Smooth muscle cell (in vitro differentiated cells): ENCODE data around the gene TPP1. TPM values are rescaled to one million over a fixed set of nuclear protein-coding genes. Genes with fewer than 3 reads are reported as not detected.
A peak's percentile ranks its signal among the peaks of the same experiment; 100 is the strongest.

Experiments used
- DNase-seq: peaks from one replicate; lab custom pipeline; 2025; ENCODE audit not compliant: unreplicated experiment; lab: John Stamatoyannopoulos, UW
- H2AFZ ChIP-seq: fragments of 200-600 bp; sonication (generic); 2 replicates; pipeline ENCODE4 v1.6.0; 2016; ENCODE audit warnings: antibody characterized with exemption, low read depth, mild to moderate bottlenecking
- H3F3A ChIP-seq: fragments of 200-600 bp; sonication (generic); 2 replicates; pipeline ENCODE4 v1.6.0; 2017; ENCODE audit warnings: antibody characterized with exemption, low read depth
- H3K27ac ChIP-seq: fragments of 200-600 bp; sonication (generic); 2 replicates; pipeline ENCODE4 v1.5.1; 2016; ENCODE audit warnings: low read depth, mild to moderate bottlenecking
- H3K27me3 ChIP-seq: fragments of 200-600 bp; sonication (generic); 2 replicates; pipeline ENCODE4 v1.6.1; 2016; ENCODE audit warnings: low read depth, mild to moderate bottlenecking
- H3K36me3 ChIP-seq: fragments of 200-600 bp; sonication (generic); 2 replicates; pipeline ENCODE4 v1.5.1; 2016; ENCODE audit warnings: low read depth
- H3K4me1 ChIP-seq: fragments of 200-600 bp; sonication (generic); 2 replicates; pipeline ENCODE4 v1.5.1; 2016; ENCODE audit warnings: low read depth
- H3K4me2 ChIP-seq: fragments of 200-600 bp; sonication (generic); 2 replicates; pipeline ENCODE4 v1.6.0; 2016; ENCODE audit warnings: mild to moderate bottlenecking
- H3K4me3 ChIP-seq: fragments of 200-600 bp; sonication (generic); 2 replicates; pipeline ENCODE4 v1.5.1; 2016; ENCODE audit warnings: mild to moderate bottlenecking
- H3K79me2 ChIP-seq: fragments of 200-600 bp; sonication (generic); 2 replicates; pipeline ENCODE4 v1.6.0; 2016; ENCODE audit warnings: low read depth, mild to moderate bottlenecking
- H3K9ac ChIP-seq: fragments of 200-600 bp; sonication (generic); 2 replicates; pipeline ENCODE4 v1.6.0; 2016; ENCODE audit warnings: low read depth
- H3K9me3 ChIP-seq: fragments of 200-600 bp; sonication (generic); replicated peaks from 2 replicates; pipeline ENCODE4 v1.5.1; 2016; ENCODE audit warnings: low read depth
- H4K20me1 ChIP-seq: fragments of 200-600 bp; sonication (generic); 2 replicates; pipeline ENCODE4 v1.6.0; 2016; ENCODE audit warnings: low read depth
- CTCF ChIP-seq: fragments of 200-600 bp; sonication (generic); IDR thresholded peaks from 2 replicates; pipeline ENCODE4 v1.5.1; 2017; ENCODE audit warnings: borderline replicate concordance, mild to moderate bottlenecking, antibody characterized with exemption; ENCODE audit not compliant: insufficient read depth, poor library complexity, severe bottlenecking
- WGBS: methylation state at CpG from one replicate; pipeline ENCODE4 v1.1.7; 2016; ENCODE audit warnings: low lambda C conversion rate; 5-methylcytosine and 5-hydroxymethylcytosine counted together
- polyA plus RNA-seq: library from polyadenylated mRNA; unstranded; fragments of >200 nt; fragmentation: Nextera tagmentation; extraction: Ambion mirVana; gene quantifications from 2 replicates; pipeline ENCODE4 v1.2.1, GENCODE V29; 2016
- total RNA-seq: library from RNA; depleted of rRNA; stranded (reverse); fragments of >200 nt; gene quantifications from 2 replicates; pipeline ENCODE4 v1.2.3, GENCODE V29; 2014

TPP1 gene
- total and polyA plus RNA-seq, 2 experiments from 2014 or later = 37.3 to 55.4 TPM

DNA sequence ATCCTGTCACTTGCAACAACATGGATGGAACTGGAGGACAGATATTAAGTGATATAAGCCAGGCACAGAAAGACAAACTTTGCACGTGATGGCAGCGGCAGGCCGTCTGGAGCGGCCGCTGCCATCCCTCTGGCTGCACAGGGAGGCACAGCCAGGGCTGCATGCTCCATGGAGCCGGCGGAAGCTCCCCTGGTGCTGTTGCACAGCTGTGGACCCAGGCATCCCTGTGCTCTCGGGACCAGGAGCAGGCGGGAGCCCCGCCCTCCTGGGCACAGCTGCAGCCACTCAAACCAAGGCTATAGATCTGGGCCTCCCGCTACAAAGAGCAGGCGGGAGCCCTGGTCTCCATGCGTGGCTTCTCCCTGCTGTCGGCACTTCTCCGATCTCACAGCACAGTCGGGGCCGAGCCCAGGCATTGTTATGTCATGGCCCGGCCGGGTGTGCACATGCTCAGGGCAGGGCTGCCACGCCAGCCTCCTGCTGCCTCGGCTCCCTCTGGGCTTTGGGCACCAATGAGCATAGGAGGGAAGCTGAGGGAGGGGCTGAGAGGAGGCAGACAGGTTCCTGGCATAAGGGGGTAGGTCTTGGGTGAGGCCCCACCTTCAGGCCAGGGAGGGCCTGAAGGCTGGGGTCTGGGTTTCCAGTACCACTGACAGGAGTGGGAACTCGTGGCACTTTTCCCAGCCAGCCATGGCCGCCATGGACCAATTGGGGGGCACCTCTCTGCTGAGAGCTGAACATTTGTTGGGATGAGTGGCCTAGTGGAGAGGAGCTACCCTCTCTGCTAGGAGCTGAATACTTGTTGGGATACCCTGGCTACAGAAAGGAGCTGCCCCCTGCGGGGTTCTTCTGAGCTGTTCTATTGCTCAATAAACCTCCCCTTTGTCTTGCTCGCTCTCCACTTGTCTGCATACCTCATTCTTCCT lies 32.5 kb downstream of the TPP1 start:
- H2AFZ ChIP-seq = no peak overlapping the region
- peaks cover 7% of the 10 kb centered on the region for H3K9me3 ChIP-seq
- peaks cover 2% of the 10 kb centered on the region for H3K79me2 ChIP-seq
- H3F3A ChIP-seq = no peaks in the 10 kb centered on the region
- H3K4me1 ChIP-seq = no peaks in the 10 kb centered on the region
- peaks cover 12% of the 10 kb centered on the region for H3K36me3 ChIP-seq
- H3K4me2 ChIP-seq = peak overlapping the region; percentile 79
- H3K4me3 ChIP-seq = peak overlapping the region; percentile 28
- no peaks in the 10 kb centered on the region for H3K27me3 ChIP-seq
- no peak overlapping the region for H3K27ac ChIP-seq
- WGBS = 29% methylated on average over 23 of the region's 25 CpGs
- no peak for TF ChIP-seq CTCF
- no peaks in the 10 kb centered on the region for H4K20me1 ChIP-seq
- no peak for DNase-seq
- no peak overlapping the region for H3K9ac ChIP-seq

GRCh38 chr11:6584528-6584927 lies 34.7 kb downstream of the TPP1 start:
- H3K36me3 ChIP-seq = peaks cover 12% of the 10 kb centered on the region
- no peak overlapping the region for H3K9ac ChIP-seq
- peaks cover 7% of the 10 kb centered on the region for H3K9me3 ChIP-seq
- no peaks in the 10 kb centered on the region for H4K20me1 ChIP-seq
- H3K27me3 ChIP-seq = no peaks in the 10 kb centered on the region
- 94% methylated on average over 4 of the region's 4 CpGs for WGBS
- peaks cover 2% of the 10 kb centered on the region for H3K79me2 ChIP-seq
- no peak overlapping the region for H3K4me2 ChIP-seq
- no peak overlapping the region for H2AFZ ChIP-seq
- no peak overlapping the region for H3K27ac ChIP-seq
- no peaks in the 10 kb centered on the region for H3F3A ChIP-seq
- no peak overlapping the region for H3K4me3 ChIP-seq
- no peak for DNase-seq
- TF ChIP-seq CTCF = no peak
- H3K4me1 ChIP-seq = no peaks in the 10 kb centered on the region

GRCh38 chr11:6583584-6583983 lies 35.6 kb downstream of the TPP1 start:
- Histone ChIP-seq H3K27me3 (no peaks in the 10 kb centered on the region), H3K4me1 (no peaks in the 10 kb centered on the region), H2AFZ (no peak overlapping the region), H3K9me3 (peaks cover 7% of the 10 kb centered on the region), H3K79me2 (peaks cover 2% of the 10 kb centered on the region), H3F3A (no peaks in the 10 kb centered on the region), H3K36me3 (peaks cover 12% of the 10 kb centered on the region), H4K20me1 (no peaks in the 10 kb centered on the region), H3K4me3 (no peak overlapping the region), H3K9ac (no peak overlapping the region), H3K27ac (no peak overlapping the region), H3K4me2 (no peak overlapping the region)
- 93% methylated on average over 1 of the region's 1 CpG for WGBS
- no peak for DNase-seq
- TF ChIP-seq CTCF = no peak
